HepG2 (cell line): Measurements from ENCODE around the gene DUSP16. TPM values are rescaled to one million over a fixed set of nuclear protein-coding genes. Genes with fewer than 3 reads are reported as not detected.

Experiments used
- ATAC-seq: fragments of 200-7000 bp; cut with Tn5 transposase; 3 replicates; pipeline ENCODE4 v1.9.1; 2020; ENCODE audit warnings: mild to moderate bottlenecking, moderate library complexity
- BruUV-seq: library from RNA; stranded (reverse); fragments of 400-500 nt; replicated peaks from 2 replicates; lab custom pipeline; 2021; lab: Mats Ljungman, UMichigan
- CTCF ChIA-PET: fragments of 300-600 bp; formaldehyde crosslinking; extraction: SDS; loops from one replicate; lab custom pipeline; 2021; ENCODE audit warnings: low total read pairs, inconsistent platforms, low intra/inter-chr PET ratio; lab: Yijun Ruan, JAX
- POLR2A ChIA-PET: fragments of 350-600 bp; sonication (Branson Sonifier 250); formaldehyde crosslinking; loops from one replicate; lab custom pipeline; 2020; ENCODE audit warnings: antibody characterized with exemption, inconsistent platforms; lab: Yijun Ruan, JAX
- DNase-seq: peaks from one replicate; pipeline ENCODE4 v3.0.0-alpha.2; 2015; ENCODE audit warnings: low spot score
- FAIRE-seq: peaks from 3 replicates; lab custom pipeline; 2011; peaks lifted over from hg19 to GRCh38; lab: Jason Lieb, UNC
- H2AFZ ChIP-seq: one replicate; pipeline ENCODE4 v1.6.1; 2011; ENCODE audit warnings: low read length, inconsistent platforms
- H3K27ac ChIP-seq: fragments of 300-600 bp; 3 replicates; pipeline ENCODE4 v1.8.0; 2011; ENCODE audit warnings: mixed run types, mild to moderate bottlenecking, mixed read lengths, low read length, inconsistent platforms; ENCODE audit not compliant: insufficient read depth; ENCODE audit errors: extremely low read length
- H3K27me3 ChIP-seq, 2 experiments: fragments of 200-600 bp in 1 of 2; 2 replicates in 1 of 2; 3 replicates in 1 of 2; pipeline versions ENCODE4 v1.6.0 to v1.8.0; 2011; ENCODE audit warnings: low read length in 2 of 2, mild to moderate bottlenecking in 2 of 2, moderate library complexity in 2 of 2, inconsistent platforms in 1 of 2; ENCODE audit not compliant: insufficient read depth in 2 of 2, control insufficient read depth in 1 of 2
- H3K36me3 ChIP-seq, 2 experiments: fragments of 200-600 bp in 1 of 2; replicated peaks in 1 of 2; 2 replicates in 1 of 2; 3 replicates in 1 of 2; pipeline versions ENCODE4 v1.5.1 to v1.8.0; 2011; ENCODE audit warnings: low read length in 2 of 2, inconsistent platforms in 1 of 2; ENCODE audit not compliant: insufficient read depth in 2 of 2, control insufficient read depth in 1 of 2
- H3K4me1 ChIP-seq: 2 replicates; pipeline ENCODE4 v1.5.1; 2012; ENCODE audit warnings: low read length, inconsistent platforms; ENCODE audit not compliant: insufficient read depth
- H3K4me2 ChIP-seq: 2 replicates; pipeline ENCODE4 v1.6.0; 2011; ENCODE audit warnings: low read depth, low read length, inconsistent platforms
- H3K4me3 ChIP-seq, 3 experiments: fragments of 200-600 bp in 1 of 3; sonication (generic), shearing (Covaris generic) in 1 of 3; replicated peaks in 1 of 3; 2 replicates each; pipeline ENCODE4 v1.5.1; 2011 to 2016; ENCODE audit warnings: low read length in 3 of 3, inconsistent platforms in 2 of 3, low read depth in 2 of 3, mild to moderate bottlenecking in 2 of 3, control low read depth in 1 of 3, mixed read lengths in 1 of 3; ENCODE audit not compliant: insufficient read depth in 1 of 3
- H3K79me2 ChIP-seq: one replicate; pipeline ENCODE4 v1.6.1; 2011; ENCODE audit warnings: low read length, inconsistent platforms; ENCODE audit not compliant: insufficient read depth
- H3K9ac ChIP-seq: 2 replicates; pipeline ENCODE4 v1.6.0; 2011; ENCODE audit warnings: mild to moderate bottlenecking, low read depth, low read length, inconsistent platforms; ENCODE audit not compliant: insufficient read depth
- H3K9me3 ChIP-seq: 2 replicates; pipeline ENCODE4 v1.5.1; 2012; ENCODE audit warnings: mild to moderate bottlenecking, low read length
- H4K20me1 ChIP-seq: 2 replicates; pipeline ENCODE4 v1.6.0; 2011; ENCODE audit warnings: inconsistent platforms, mild to moderate bottlenecking, low read length, moderate library complexity; ENCODE audit not compliant: insufficient read depth
- DZIP1 ChIP-seq: sonication (generic); formaldehyde crosslinking; IDR thresholded peaks from 2 replicates; pipeline ENCODE4 v1.5.0; 2020; ENCODE audit warnings: mild to moderate bottlenecking, missing genetic modification reagents
- MAFF ChIP-seq: IDR thresholded peaks from 2 replicates; pipeline ENCODE4 v1.6.1; 2011; ENCODE audit warnings: low read depth, low read length, improper control_type of control experiment
- MAFK ChIP-seq, 2 experiments: IDR thresholded peaks in 1 of 2; conservative IDR thresholded peaks in 1 of 2; 2 replicates each; pipeline ENCODE4 v1.6.1; 2011; ENCODE audit warnings: improper control_type of control experiment in 2 of 2, low read length in 2 of 2
- SIN3A ChIP-seq: IDR thresholded peaks from 2 replicates; pipeline ENCODE4 v1.6.1; 2011; ENCODE audit warnings: low read depth, mild to moderate bottlenecking, control low read depth, low read length, borderline replicate concordance
- U2AF1 ChIP-seq: fragments of 200-400 bp; formaldehyde crosslinking; optimal IDR thresholded peaks from 2 replicates; pipeline ENCODE3; 2017; ENCODE audit warnings: mild to moderate bottlenecking, low read depth, low read length
- ZNF225 ChIP-seq: sonication (generic); formaldehyde crosslinking; IDR thresholded peaks from 2 replicates; pipeline ENCODE4 v1.4.0; 2020; ENCODE audit warnings: mild to moderate bottlenecking, missing genetic modification reagents
- ZNF44 ChIP-seq: sonication (generic); formaldehyde crosslinking; IDR thresholded peaks from 2 replicates; pipeline ENCODE4 v1.5.1; 2020; ENCODE audit warnings: mild to moderate bottlenecking, missing genetic modification reagents
- ZNF574 ChIP-seq: sonication (generic); formaldehyde crosslinking; IDR thresholded peaks from 2 replicates; pipeline ENCODE4 v1.4.0; 2020; ENCODE audit warnings: missing genetic modification reagents
- whole genome bisulfite sequencing: methylation state at CpG from one replicate; pipeline ENCODE4 v1.1.6; 2017; ENCODE audit warnings: low lambda C conversion rate; 5-methylcytosine and 5-hydroxymethylcytosine counted together
- in situ Hi-C: cut with HindIII; loops from 2 replicates; pipeline ENCODE4 v1.10.0; 2017; ENCODE audit warnings: low pct_unique_long_range_greater_than_20kb; ENCODE audit not compliant: extremely low pct_ligation_motif_present
- intact Hi-C: fragments of 100-400 bp; cut with micrococcal nuclease; formaldehyde crosslinking; loops from one replicate; pipeline ENCODE4 v1.10.0; 2022; ENCODE audit not compliant: unreplicated experiment
- polyA plus RNA-seq, 8 experiments: library from polyadenylated mRNA; depleted of rRNA in 3 of 8; stranded (reverse) in 7 of 8; unstranded in 1 of 8; fragments of >200 nt; fragmentation: Illumina TruSeq in 4 of 8; extraction: Trizol in 4 of 8; gene quantifications; 2 replicates each; pipeline versions ENCODE4 v1.2.1 to v1.2.3, GENCODE V29; 2011 to 2016; ENCODE audit warnings: low read depth in 4 of 8, missing spikeins in 1 of 8, mixed read lengths in 1 of 8; ENCODE audit not compliant: insufficient read depth in 1 of 8
- total RNA-seq, 5 experiments: library from RNA; depleted of rRNA; stranded (reverse); fragments of >200 nt; fragmentation: Illumina TruSeq; extraction: Trizol; gene quantifications; 2 replicates each; pipeline ENCODE4 v1.2.3, GENCODE V29; 2016; ENCODE audit warnings: low read depth in 1 of 5

Gene DUSP16
- total and polyA plus RNA-seq, 2 of the 13 experiments (the other 11 are each of a cell fraction or from before 2014, with no cell fraction given), result 45.7 to 46.6 TPM

GRCh38 chr12:12441843-12442461 is 120.7 kb downstream of the DUSP16 start (continued):
- TF ChIP-seq ZNF574 (CRISPR knock-in tag) (no peak), DZIP1 (no peak), SIN3A (no peak), U2AF1 (no peak)
- TF ChIP-seq, all 625 proteins: peak for 0

- Histone ChIP-seq H3K9ac (no peak overlapping the region), H3K9me3 (no peaks in the 10 kb centered on the region), H2AFZ (no peak overlapping the region), H3K4me3 (no peak overlapping the region), H3K36me3 (no peaks in the 10 kb centered on the region; a peak in 2 of 5 replicates), H3K27ac (no peak overlapping the region), H3K27me3 (no peaks in the 10 kb centered on the region), H4K20me1 (no peaks in the 10 kb centered on the region), H3K4me2 (no peak overlapping the region), H3K4me1 (peaks cover 52% of the 10 kb centered on the region), H3K79me2 (no peaks in the 10 kb centered on the region)
- no peak for DNase-seq
- ChIA-PET POLR2A (interaction anchor here (1.2 to 1.5 kb wide), 2 partner anchors 38 to 57 kb away, joined by 3 to 8 read pairs; no protein-coding TSS in a partner anchor), CTCF (no interaction called here)
- BruUV-seq, result no TSS peak
- in situ Hi-C loops, result no loop called here
- intact Hi-C loops, result no loop called here
- WGBS, result 100% methylated on average over 2 of the region's 2 CpGs
- TF ChIP-seq MAFK (conservative IDR thresholded peaks at IDR 0.05 in 1 of 2, IDR thresholded peaks at IDR 0.05 in 1 of 2; ENCODE audit: low read length in 2 of 2) (peak; percentile 67 to 70), ZNF225 (CRISPR knock-in tag) (no peak), MAFF (peak; percentile 63), ZNF44 (no peak)
- no peak for ATAC-seq
- FAIRE-seq, result no peak
These were observed 121.2 kb downstream of the DUSP16 start for GRCh38 chr12:12441429-12441807.
